NCI-H2029 treated with DMSO at 0.1 percent for 48 hours (cell line): ENCODE results near the gene CADPS2.

Source experiments
- DNase-seq: peaks from one replicate; lab custom pipeline; 2025; lab: John Stamatoyannopoulos, UW

The CADPS2 gene

GRCh38 chr7:122600042-122600441 is 286.2 kb downstream of the CADPS2 start:
- DNase-seq, result no peak

- DNase-seq, result no peak
These were observed 289.0 kb downstream of the CADPS2 start for GRCh38 chr7:122597277-122597676.

GRCh38 chr7:122595885-122596284 is 290.4 kb downstream of the CADPS2 start:
- DNase-seq, result no peak

- DNase-seq, result no peak
These were observed 297.6 kb downstream of the CADPS2 start for GRCh38 chr7:122588621-122589020.

GRCh38 chr7:122584676-122585251 is 301.5 kb downstream of the CADPS2 start:
- DNase-seq, result no peak

- no peak for DNase-seq
These were observed 307.9 kb downstream of the CADPS2 start for GRCh38 chr7:122578350-122578749.

GRCh38 chr7:122577449-122578003 is 308.7 kb downstream of the CADPS2 start:
- no peak for DNase-seq

- DNase-seq, result no peak
These were observed 313.6 kb downstream of the CADPS2 start for GRCh38 chr7:122572706-122573105.

- no peak for DNase-seq
These were observed 324.9 kb downstream of the CADPS2 start for GRCh38 chr7:122561326-122561725.

GRCh38 chr7:122556873-122557542 is 329.3 kb downstream of the CADPS2 start:
- no peak for DNase-seq

GRCh38 chr7:122556219-122556618 is 330.0 kb downstream of the CADPS2 start:
- DNase-seq, result no peak

- no peak for DNase-seq
These were observed 332.5 kb downstream of the CADPS2 start for GRCh38 chr7:122553761-122554160.

GRCh38 chr7:122552769-122553168 is 333.5 kb downstream of the CADPS2 start:
- DNase-seq, result no peak

- no peak for DNase-seq
These were observed 335.7 kb downstream of the CADPS2 start for GRCh38 chr7:122550545-122550944.

- DNase-seq, result no peak
These were observed 336.7 kb downstream of the CADPS2 start for GRCh38 chr7:122549578-122549977.

GRCh38 chr7:122546496-122546895 is 339.8 kb downstream of the CADPS2 start:
- DNase-seq, result no peak

GRCh38 chr7:122544463-122544862 is 341.8 kb downstream of the CADPS2 start:
- no peak for DNase-seq

- no peak for DNase-seq
These were observed 342.4 kb downstream of the CADPS2 start for GRCh38 chr7:122543891-122544290.

GRCh38 chr7:122543166-122543565 is 343.1 kb downstream of the CADPS2 start:
- DNase-seq, result no peak

GRCh38 chr7:122535086-122535485 is 351.2 kb downstream of the CADPS2 start:
- no peak for DNase-seq

- no peak for DNase-seq
These were observed 353.6 kb downstream of the CADPS2 start for GRCh38 chr7:122532406-122533269.

GRCh38 chr7:122528879-122529481 is 357.3 kb downstream of the CADPS2 start:
- DNase-seq, result peak; percentile 32
